ENCODE measurements around the gene DHRS3. TPM values are rescaled to one million over a fixed set of nuclear protein-coding genes. Genes with fewer than 3 reads are reported as not detected.

DHRS3 gene
- polyA plus RNA-seq, 4 donors, result 81.3 to 236 (median 88.0) TPM

- no peak for DNase-seq (ENCODE audit: low read depth in 4 of 4, low spot score in 3 of 4)
Observed at GRCh38 chr1:12601700-12602658, 16.0 kb downstream of the DHRS3 start.

GRCh38 chr1:12600880-12601633 lies 17.0 kb downstream of the DHRS3 start:
- DNase-seq (ENCODE audit: low read depth in 4 of 4, low spot score in 3 of 4), result no peak

- no peak for DNase-seq (ENCODE audit: low read depth in 4 of 4, low spot score in 3 of 4)
Observed at GRCh38 chr1:12600335-12600734, 17.7 kb downstream of the DHRS3 start.

- no peak for DNase-seq (ENCODE audit: low read depth in 4 of 4, low spot score in 3 of 4)
Observed at GRCh38 chr1:12599657-12600056, 18.4 kb downstream of the DHRS3 start.

GRCh38 chr1:12598974-12599373 lies 19.0 kb downstream of the DHRS3 start:
- DNase-seq (ENCODE audit: low read depth in 4 of 4, low spot score in 3 of 4), result no peak

GRCh38 chr1:12597792-12598191 lies 20.2 kb downstream of the DHRS3 start:
- DNase-seq (ENCODE audit: low read depth in 4 of 4, low spot score in 3 of 4), result no peak

- DNase-seq (ENCODE audit: low read depth in 4 of 4, low spot score in 3 of 4), result peak in 1 of 4 donors; percentile 62
Observed at GRCh38 chr1:12596007-12596821, 21.8 kb downstream of the DHRS3 start.

- no peak for DNase-seq (ENCODE audit: low read depth in 4 of 4, low spot score in 3 of 4)
Observed at GRCh38 chr1:12595757-12596006, 22.3 kb downstream of the DHRS3 start.

GRCh38 chr1:12594966-12595756 lies 22.8 kb downstream of the DHRS3 start:
- DNase-seq (ENCODE audit: low read depth in 4 of 4, low spot score in 3 of 4), result peak in 2 of 4 donors; percentile 62 to 66

GRCh38 chr1:12594490-12594889 lies 23.5 kb downstream of the DHRS3 start:
- DNase-seq (ENCODE audit: low read depth in 4 of 4, low spot score in 3 of 4), result no peak

GRCh38 chr1:12593621-12594066 lies 24.4 kb downstream of the DHRS3 start:
- no peak for DNase-seq (ENCODE audit: low read depth in 4 of 4, low spot score in 3 of 4)

- no peak for DNase-seq (ENCODE audit: low read depth in 4 of 4, low spot score in 3 of 4)
Observed at GRCh38 chr1:12592496-12592895, 25.5 kb downstream of the DHRS3 start.

GRCh38 chr1:12591267-12591938 lies 26.6 kb downstream of the DHRS3 start:
- DNase-seq (ENCODE audit: low read depth in 4 of 4, low spot score in 3 of 4), result no peak

GRCh38 chr1:12588695-12589094 lies 29.3 kb downstream of the DHRS3 start:
- DNase-seq (ENCODE audit: low read depth in 4 of 4, low spot score in 3 of 4), result no peak

GRCh38 chr1:12587981-12588640 lies 29.9 kb downstream of the DHRS3 start:
- no peak for DNase-seq (ENCODE audit: low read depth in 4 of 4, low spot score in 3 of 4)

- no peak for DNase-seq (ENCODE audit: low read depth in 4 of 4, low spot score in 3 of 4)
Observed at GRCh38 chr1:12585951-12586942, 31.8 kb downstream of the DHRS3 start.

- no peak for DNase-seq (ENCODE audit: low read depth in 4 of 4, low spot score in 3 of 4)
Observed at GRCh38 chr1:12585536-12585935, 32.5 kb downstream of the DHRS3 start.
